ENCODE measurements around the gene MTHFD1L. TPM values are rescaled to one million over a fixed set of nuclear protein-coding genes. Genes with fewer than 3 reads are reported as not detected.
"Not testable (repeated sequence)": the region's sequence is repeated elsewhere in the genome, so short reads cannot be mapped to it uniquely, and the experiment has no call there.

The MTHFD1L gene
- total RNA-seq, 1 donor from 2014 or later = 3.1 TPM

DNA sequence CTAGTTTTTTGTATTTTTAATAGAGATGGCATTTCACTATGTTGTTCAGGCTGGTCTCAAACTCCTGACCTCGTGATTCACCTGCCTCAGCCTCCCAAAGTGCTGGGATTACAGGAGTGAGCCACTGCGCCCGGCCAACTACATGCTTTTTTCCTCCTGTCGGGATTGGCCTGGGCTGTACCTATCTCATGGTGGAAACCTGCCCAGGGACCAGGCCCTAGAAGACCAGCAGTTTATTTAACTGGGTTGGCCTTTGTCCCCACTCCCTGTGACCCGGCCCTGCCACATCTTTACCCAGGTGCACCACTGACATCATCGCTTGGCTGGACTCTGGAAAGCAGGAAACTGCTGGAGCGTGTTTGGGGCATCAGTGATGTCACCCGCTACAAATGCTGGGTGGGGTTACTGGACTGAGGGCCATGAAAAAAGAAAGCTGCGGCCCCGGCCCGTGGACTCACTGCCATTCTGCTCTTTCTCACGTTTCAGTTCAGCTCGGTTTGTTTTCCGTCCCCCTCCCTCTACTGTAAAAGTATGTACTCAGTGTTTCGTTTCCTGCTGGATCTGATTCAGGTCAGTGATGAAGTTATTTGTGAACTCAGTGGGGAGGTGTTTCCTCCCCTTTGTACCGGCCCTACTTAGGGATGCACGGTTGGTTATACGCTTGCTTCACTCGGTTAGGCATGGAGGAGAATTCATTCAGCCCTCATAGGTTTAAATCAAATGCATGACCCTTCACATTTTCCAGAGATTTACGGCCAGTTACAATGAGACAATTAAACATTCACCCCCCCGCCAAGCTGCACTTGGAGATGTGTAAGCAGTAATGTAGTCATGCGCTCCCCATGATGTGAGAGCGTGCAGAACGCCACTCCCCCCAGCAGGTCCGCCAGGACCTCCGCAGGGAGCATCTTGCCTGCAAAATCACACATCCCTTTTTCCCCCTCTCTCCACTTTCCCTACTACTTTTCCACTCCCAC is 179.3 kb downstream of the MTHFD1L start:
- Histone ChIP-seq H3K36me3 (no peaks in the 10 kb centered on the region), H3K9me3 (replicated peaks) (no peaks in the 10 kb centered on the region), H3K4me1 (peaks cover 46% of the 10 kb centered on the region), H3K27me3 (ENCODE audit: low read depth) (no peaks in the 10 kb centered on the region), H3K27ac (replicated peaks) (peak overlapping the region; percentile 87), H3K4me3 (peak overlapping the region; percentile 47)
- intact Hi-C loops (cut with micrococcal nuclease) = no loop called here
- TF ChIP-seq, protein P1, sequence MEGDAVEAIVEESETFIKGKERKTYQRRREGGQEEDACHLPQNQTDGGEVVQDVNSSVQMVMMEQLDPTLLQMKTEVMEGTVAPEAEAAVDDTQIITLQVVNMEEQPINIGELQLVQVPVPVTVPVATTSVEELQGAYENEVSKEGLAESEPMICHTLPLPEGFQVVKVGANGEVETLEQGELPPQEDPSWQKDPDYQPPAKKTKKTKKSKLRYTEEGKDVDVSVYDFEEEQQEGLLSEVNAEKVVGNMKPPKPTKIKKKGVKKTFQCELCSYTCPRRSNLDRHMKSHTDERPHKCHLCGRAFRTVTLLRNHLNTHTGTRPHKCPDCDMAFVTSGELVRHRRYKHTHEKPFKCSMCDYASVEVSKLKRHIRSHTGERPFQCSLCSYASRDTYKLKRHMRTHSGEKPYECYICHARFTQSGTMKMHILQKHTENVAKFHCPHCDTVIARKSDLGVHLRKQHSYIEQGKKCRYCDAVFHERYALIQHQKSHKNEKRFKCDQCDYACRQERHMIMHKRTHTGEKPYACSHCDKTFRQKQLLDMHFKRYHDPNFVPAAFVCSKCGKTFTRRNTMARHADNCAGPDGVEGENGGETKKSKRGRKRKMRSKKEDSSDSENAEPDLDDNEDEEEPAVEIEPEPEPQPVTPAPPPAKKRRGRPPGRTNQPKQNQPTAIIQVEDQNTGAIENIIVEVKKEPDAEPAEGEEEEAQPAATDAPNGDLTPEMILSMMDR (IDR thresholded peaks at IDR 0.05; ENCODE audit: borderline replicate concordance) = no peak
- DNase-seq = peak; percentile 51

DNA sequence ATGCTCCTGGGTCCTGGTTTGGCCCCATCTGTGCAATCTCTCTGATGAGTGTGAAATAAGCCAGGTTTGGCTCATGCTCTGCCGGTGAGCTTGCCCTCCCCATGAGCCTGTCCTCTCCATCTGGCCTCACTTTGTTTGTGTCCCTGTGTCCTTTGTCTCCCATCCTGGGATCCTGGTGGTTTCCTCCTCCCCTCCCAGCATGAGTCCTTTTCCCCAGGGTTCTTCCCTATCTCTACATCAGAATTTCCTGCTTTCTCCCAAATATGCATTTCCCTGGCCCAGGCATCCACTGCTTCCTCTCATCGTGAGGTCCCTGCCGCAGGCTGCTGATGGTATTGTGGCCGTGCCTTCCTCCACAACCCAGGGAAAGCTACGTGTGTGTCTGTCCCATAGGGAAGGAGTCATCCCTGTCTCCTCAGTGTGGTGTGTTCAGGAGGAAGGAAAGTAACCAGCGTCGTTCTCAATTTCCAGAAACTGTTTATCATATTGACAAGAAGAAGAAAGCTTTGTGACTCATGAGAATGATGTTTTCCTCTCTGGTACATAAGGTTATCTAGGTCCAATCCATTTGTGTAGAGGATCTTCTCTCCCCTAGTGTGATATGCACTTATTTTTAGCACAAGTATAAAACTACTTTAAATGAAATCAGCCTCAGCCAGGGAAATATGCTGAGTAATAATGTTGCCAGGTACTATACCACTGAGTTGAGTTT is 180.2 kb downstream of the MTHFD1L start:
- Histone ChIP-seq H3K4me1 (peaks cover 41% of the 10 kb centered on the region), H3K4me3 (peak overlapping the region; percentile 47), H3K27ac (replicated peaks) (peak overlapping the region; percentile 87)
- H3K27me3 ChIP-seq (ENCODE audit: low read depth); H3K36me3 ChIP-seq; DNase-seq; intact Hi-C loops (cut with micrococcal nuclease); H3K9me3 ChIP-seq (replicated peaks): not testable (repeated sequence)

DNA sequence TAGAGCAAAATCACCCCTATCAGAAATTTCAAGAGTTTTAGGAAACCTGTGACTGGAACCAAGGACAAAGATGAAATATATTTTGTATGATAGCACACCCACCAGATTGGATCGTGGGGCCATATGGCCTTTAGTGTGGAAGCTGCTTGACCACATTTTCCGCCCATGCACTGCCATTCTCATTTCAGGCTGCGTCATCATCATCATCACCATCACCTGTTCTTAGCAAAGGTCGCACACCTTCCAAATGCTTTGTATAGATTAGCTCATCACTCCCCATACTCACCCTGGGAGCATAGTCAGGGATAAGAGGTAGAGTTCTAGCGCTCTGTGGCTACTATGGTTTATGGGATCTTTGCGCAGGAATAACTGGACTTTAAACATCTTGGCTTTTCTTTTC is 185.7 kb downstream of the MTHFD1L start:
- no peak for DNase-seq
- TF ChIP-seq, protein P1 (IDR thresholded peaks at IDR 0.05; ENCODE audit: borderline replicate concordance) = no peak
- Histone ChIP-seq H3K9me3 (replicated peaks) (no peaks in the 10 kb centered on the region), H3K4me3 (no peak overlapping the region), H3K36me3 (no peaks in the 10 kb centered on the region), H3K4me1 (peaks cover 13% of the 10 kb centered on the region), H3K27me3 (ENCODE audit: low read depth) (no peaks in the 10 kb centered on the region), H3K27ac (replicated peaks) (no peak overlapping the region)
- intact Hi-C loops (cut with micrococcal nuclease) = no loop called here

DNA sequence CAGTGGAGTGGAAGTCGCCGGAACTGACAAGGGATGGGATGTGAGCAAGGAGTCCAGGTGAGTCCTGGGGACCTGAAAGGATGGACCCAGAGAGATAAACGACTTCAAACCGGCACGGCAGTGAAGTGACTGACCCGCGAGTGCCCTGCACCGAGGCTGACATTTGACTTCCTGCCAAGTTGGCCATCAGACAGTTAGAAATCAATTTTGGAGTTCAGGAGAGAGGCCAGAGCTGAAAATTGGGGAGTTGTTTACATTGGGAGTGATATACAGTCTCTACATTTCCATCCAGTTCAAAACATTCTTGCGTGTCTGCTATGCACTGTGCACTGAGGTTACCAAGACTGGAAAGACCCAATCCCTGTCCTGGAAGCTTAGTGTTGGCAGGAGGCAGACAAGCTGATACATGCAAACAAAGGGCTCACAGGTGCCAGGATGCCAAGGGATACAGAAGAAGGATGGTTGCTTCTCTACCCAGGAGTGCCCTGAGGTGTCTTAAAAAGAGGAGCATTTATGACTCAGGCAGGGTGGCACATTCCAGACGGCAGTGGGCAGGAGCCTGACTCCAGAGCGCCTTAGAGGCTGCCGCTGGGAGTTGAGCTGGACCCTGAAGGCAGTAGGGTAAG is 186.6 kb downstream of the MTHFD1L start:
- Histone ChIP-seq H3K4me1 (peaks cover 8% of the 10 kb centered on the region), H3K4me3 (no peak overlapping the region), H3K27me3 (ENCODE audit: low read depth) (no peaks in the 10 kb centered on the region), H3K27ac (replicated peaks) (no peak overlapping the region), H3K9me3 (replicated peaks) (no peaks in the 10 kb centered on the region), H3K36me3 (no peaks in the 10 kb centered on the region)
- intact Hi-C loops (cut with micrococcal nuclease) = no loop called here
- TF ChIP-seq, protein P1 (IDR thresholded peaks at IDR 0.05; ENCODE audit: borderline replicate concordance) = no peak
- DNase-seq = no peak

DNA sequence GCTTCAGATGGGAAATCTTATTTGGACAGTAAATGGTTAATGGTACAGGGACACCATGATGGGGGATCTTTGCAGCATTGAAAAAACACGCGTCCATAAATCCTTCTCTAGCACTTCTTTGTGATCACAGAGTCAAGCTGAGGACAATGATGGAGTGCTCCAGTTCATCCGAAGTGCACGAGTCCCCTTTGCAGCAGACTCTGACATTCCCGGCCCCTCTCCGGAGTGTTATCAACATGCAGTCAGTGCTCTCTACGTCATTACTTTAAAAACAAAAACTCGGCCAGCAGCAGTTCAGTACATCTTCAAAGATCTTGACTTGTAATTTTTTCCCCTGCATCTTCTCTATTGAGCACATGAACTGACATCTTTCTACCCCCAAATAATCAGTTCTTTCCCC is 188.8 kb downstream of the MTHFD1L start:
- Histone ChIP-seq H3K9me3 (replicated peaks) (no peaks in the 10 kb centered on the region), H3K27me3 (ENCODE audit: low read depth) (no peaks in the 10 kb centered on the region), H3K36me3 (no peaks in the 10 kb centered on the region), H3K4me1 (peaks cover 20% of the 10 kb centered on the region), H3K27ac (replicated peaks) (peak overlapping the region; percentile 38), H3K4me3 (no peak overlapping the region)
- TF ChIP-seq, protein P1 (IDR thresholded peaks at IDR 0.05; ENCODE audit: borderline replicate concordance) = no peak
- DNase-seq = peak; percentile 34
- intact Hi-C loops (cut with micrococcal nuclease) = no loop called here
